H1 (cell line): ENCODE results near the gene SURF1. TPM values are rescaled to one million over a fixed set of nuclear protein-coding genes. Genes with fewer than 3 reads are reported as not detected.

Experiments
- ATF3 ChIP-seq: IDR thresholded peaks from 2 replicates; pipeline ENCODE4 v1.6.1; 2011; ENCODE audit warnings: low read depth, mild to moderate bottlenecking, low read length; ENCODE audit not compliant: insufficient read depth
- BCL11A ChIP-seq, 2 experiments: IDR thresholded peaks; one replicate each; pipeline ENCODE4 v1.6.1; 2011; ENCODE audit warnings: low read depth in 2 of 2, low read length in 2 of 2, mild to moderate bottlenecking in 2 of 2
- CBX8 ChIP-seq: fragments of 300-800, 300-1000 bp; sonication (generic); IDR thresholded peaks from 2 replicates; pipeline ENCODE4 v1.7.1; 2016; ENCODE audit warnings: low read depth, low read length, borderline replicate concordance
- CEBPB ChIP-seq: IDR thresholded peaks from 2 replicates; pipeline ENCODE4 v1.6.1; 2012; ENCODE audit warnings: low read depth, low read length
- CTBP2 ChIP-seq: IDR thresholded peaks from 2 replicates; pipeline ENCODE4 v1.7.0; 2011; ENCODE audit warnings: borderline replicate concordance, mild to moderate bottlenecking, moderate library complexity, mixed read lengths, low read length; ENCODE audit not compliant: insufficient read depth, insufficient read length
- EZH2 ChIP-seq: fragments of 200-600 bp; sonication (generic); IDR thresholded peaks from 2 replicates; pipeline ENCODE4 v1.7.1; 2012; ENCODE audit warnings: low read depth, mild to moderate bottlenecking, moderate library complexity, low read length, inconsistent platforms; ENCODE audit not compliant: severe bottlenecking
- MAFK ChIP-seq: IDR thresholded peaks from 2 replicates; pipeline ENCODE4 v1.6.1; 2012; ENCODE audit warnings: low read depth, mild to moderate bottlenecking, improper control_type of control experiment, low read length
- NANOG ChIP-seq: IDR thresholded peaks from 2 replicates; pipeline ENCODE4 v1.6.1; 2011; ENCODE audit warnings: low read length, low read depth, mild to moderate bottlenecking, inconsistent platforms; ENCODE audit not compliant: insufficient read depth, poor library complexity, severe bottlenecking
- NRF1 ChIP-seq: IDR thresholded peaks from 2 replicates; pipeline ENCODE4 v1.6.1; 2011; ENCODE audit warnings: mild to moderate bottlenecking, low read depth, low read length, improper control_type of control experiment
- POU5F1 ChIP-seq: IDR thresholded peaks from 2 replicates; pipeline ENCODE4 v1.6.1; 2011; ENCODE audit warnings: low read depth, mild to moderate bottlenecking, low read length, moderate library complexity
- RAD21 ChIP-seq, 2 experiments: IDR thresholded peaks in 1 of 2; conservative IDR thresholded peaks in 1 of 2; 2 replicates each; pipeline ENCODE4 v1.6.1; 2011; ENCODE audit warnings: low read depth in 2 of 2, low read length in 2 of 2, improper control_type of control experiment in 1 of 2, inconsistent platforms in 1 of 2, mild to moderate bottlenecking in 1 of 2, moderate library complexity in 1 of 2
- RBBP5 ChIP-seq: IDR thresholded peaks from 2 replicates; pipeline ENCODE4 v1.7.1; 2012; ENCODE audit warnings: low read depth, mild to moderate bottlenecking, inconsistent platforms, low read length, moderate library complexity, borderline replicate concordance
- SIRT6 ChIP-seq: IDR thresholded peaks from one replicate; pipeline ENCODE4 v1.7.1; 2012; ENCODE audit warnings: low read length, inconsistent platforms
- SP4 ChIP-seq: IDR thresholded peaks from 2 replicates; pipeline ENCODE4 v1.6.1; 2012; ENCODE audit warnings: low read length, inconsistent platforms
- SRF ChIP-seq: IDR thresholded peaks from 2 replicates; pipeline ENCODE4 v1.6.1; 2011; ENCODE audit warnings: mild to moderate bottlenecking, low read depth, low read length, moderate library complexity
- TAF1 ChIP-seq: IDR thresholded peaks from 2 replicates; pipeline ENCODE4 v1.6.1; 2011; ENCODE audit warnings: mild to moderate bottlenecking, low read depth, low read length
- TCF12 ChIP-seq: IDR thresholded peaks from 2 replicates; pipeline ENCODE4 v1.6.1; 2011; ENCODE audit warnings: low read depth, mild to moderate bottlenecking, low read length
- TEAD4 ChIP-seq: IDR thresholded peaks from 2 replicates; pipeline ENCODE4 v1.6.1; 2012; ENCODE audit warnings: low read depth, low read length, inconsistent platforms, mixed read lengths
- YY1 ChIP-seq: IDR thresholded peaks from 2 replicates; pipeline ENCODE4 v1.6.1; 2011; ENCODE audit warnings: low read depth, mild to moderate bottlenecking, low read length
- ZNF274 ChIP-seq: IDR thresholded peaks from 2 replicates; pipeline ENCODE4 v1.7.0; 2012; ENCODE audit warnings: low read length, borderline replicate concordance; ENCODE audit errors: extremely low read depth
- polyA plus RNA-seq, 7 experiments: library from polyadenylated mRNA; depleted of rRNA in 3 of 7; stranded (reverse) in 5 of 7; unstranded in 2 of 7; fragments of >200 nt in 5 of 7; fragments of 200-250 nt in 2 of 7; gene quantifications; 1 replicate in 5 of 7; 2 replicates in 1 of 7; 4 replicates in 1 of 7; pipeline versions ENCODE4 v1.2.1 to v1.2.3, GENCODE V29; 2011 to 2013; ENCODE audit warnings: missing spikeins in 2 of 7, mixed read lengths in 2 of 7
- total RNA-seq: library from RNA; stranded (reverse); fragmentation: NEBNext Ultra II Directional; extraction: Animal tissue kit (Norgen Biotek cat#: 25700); gene quantifications from 2 replicates; pipeline ENCODE4 v1.2.1, GENCODE V29; 2021
- TF ChIP-seq, protein P1 (sequence below): IDR thresholded peaks from 2 replicates; pipeline ENCODE4 v1.6.1; 2012; ENCODE audit warnings: inconsistent platforms

The SURF1 gene
- total and polyA plus RNA-seq, 2 of the 8 experiments (the other 6 are each of a cell fraction or from before 2014, with no cell fraction given): 43.1 to 44.7 TPM

- TF ChIP-seq SRF (peak; percentile 99), NANOG (no peak), RAD21 (IDR thresholded peaks at IDR 0.05 in 1 of 2, conservative IDR thresholded peaks at IDR 0.05 in 1 of 2; ENCODE audit: low read depth in 2 of 2, low read length in 2 of 2) (no peak), YY1 (peak; percentile 85), POU5F1 (no peak), MAFK (no peak; the same call in 1 of the 2 replicates), BCL11A (IDR thresholded peaks at IDR 0.05; ENCODE audit: low read depth in 2 of 2, low read length in 2 of 2) (no peak), NRF1 (no peak), EZH2 (no peak), TAF1 (peak; percentile 76), SP4 (peak; percentile 62; the same call in 1 of the 2 replicates), ZNF274 (no peak), CBX8 (no peak), CEBPB (no peak), TCF12 (no peak), CTBP2 (no peak), SIRT6 (no peak), ATF3 (no peak), RBBP5 (peak; percentile 60; the same call in 1 of the 2 replicates), TEAD4 (peak; percentile 64)
- TF ChIP-seq, protein P1, sequence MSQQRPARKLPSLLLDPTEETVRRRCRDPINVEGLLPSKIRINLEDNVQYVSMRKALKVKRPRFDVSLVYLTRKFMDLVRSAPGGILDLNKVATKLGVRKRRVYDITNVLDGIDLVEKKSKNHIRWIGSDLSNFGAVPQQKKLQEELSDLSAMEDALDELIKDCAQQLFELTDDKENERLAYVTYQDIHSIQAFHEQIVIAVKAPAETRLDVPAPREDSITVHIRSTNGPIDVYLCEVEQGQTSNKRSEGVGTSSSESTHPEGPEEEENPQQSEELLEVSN: peak; percentile 77
These were observed 20.1 kb downstream of the SURF1 start, which contains the start of gene SURF6 (continued) for GRCh38 chr9:133335924-133336811.
